Lung microvascular endothelial cell (primary cell): ENCODE results near the gene COQ8A. TPM values are rescaled to one million over a fixed set of nuclear protein-coding genes. Genes with fewer than 3 reads are reported as not detected.
A peak's percentile ranks its signal among the peaks of the same experiment; 100 is the strongest.
"Not testable (repeated sequence)": the region's sequence is repeated elsewhere in the genome, so short reads cannot be mapped to it uniquely, and the experiment has no call there.

Experiments
- DNase-seq, 2 donors: peaks; one replicate each; pipeline versions ENCODE4 v3.0.0 to v3.0.0-alpha.2; 2010; ENCODE audit warnings: low read depth in 2 of 2
- total RNA-seq: library from RNA; depleted of rRNA; stranded (reverse); fragments of >200 nt; gene quantifications from 2 replicates; pipeline ENCODE4 v1.2.1, GENCODE V29; 2014

The COQ8A gene
- total RNA-seq, 1 donor from 2014 or later, result 33.3 TPM

GRCh38 chr1:226921504-226921903 lies 18.6 kb upstream of the COQ8A start:
- no peak for DNase-seq

- DNase-seq, result not testable (repeated sequence)
These were observed 10.6 kb upstream of the COQ8A start for GRCh38 chr1:226929260-226930111.

- no peak for DNase-seq
These were observed 5.4 kb upstream of the COQ8A start for GRCh38 chr1:226934483-226935237.

- no peak for DNase-seq
These were observed 2.0 kb upstream of the COQ8A start for GRCh38 chr1:226937940-226938725.

GRCh38 chr1:226938903-226939437 lies 1.1 kb upstream of the COQ8A start:
- peak; percentile 56 to 58 for DNase-seq

- peak; percentile 54 to 63 for DNase-seq
These were observed 561 bp upstream of the COQ8A start for GRCh38 chr1:226939438-226940028.

GRCh38 chr1:226940806-226941067 lies 643 bp downstream of the COQ8A start:
- no peak for DNase-seq

GRCh38 chr1:226942392-226942791 lies 2.3 kb downstream of the COQ8A start:
- DNase-seq, result no peak

GRCh38 chr1:226943156-226943555 lies 3.1 kb downstream of the COQ8A start:
- no peak for DNase-seq

GRCh38 chr1:226943927-226944326 lies 3.8 kb downstream of the COQ8A start:
- no peak for DNase-seq

- peak in 1 of 2 donors; percentile 49 for DNase-seq
These were observed 5.2 kb downstream of the COQ8A start for GRCh38 chr1:226945106-226945857.

GRCh38 chr1:226945858-226946245 lies 5.8 kb downstream of the COQ8A start:
- no peak for DNase-seq

GRCh38 chr1:226946285-226946684 lies 6.2 kb downstream of the COQ8A start:
- peak in 1 of 2 donors; percentile 31 for DNase-seq

- DNase-seq, result peak in 1 of 2 donors; percentile 54
These were observed 6.7 kb downstream of the COQ8A start for GRCh38 chr1:226946841-226947240.

GRCh38 chr1:226948051-226948450 lies 8.0 kb downstream of the COQ8A start:
- no peak for DNase-seq

GRCh38 chr1:226948480-226948879 lies 8.4 kb downstream of the COQ8A start:
- no peak for DNase-seq

GRCh38 chr1:226948996-226949395 lies 8.9 kb downstream of the COQ8A start:
- no peak for DNase-seq

- DNase-seq, result no peak
These were observed 9.3 kb downstream of the COQ8A start for GRCh38 chr1:226949401-226949800.

- no peak for DNase-seq
These were observed 10.2 kb downstream of the COQ8A start for GRCh38 chr1:226950316-226950715.

GRCh38 chr1:226950871-226951270 lies 10.8 kb downstream of the COQ8A start:
- no peak for DNase-seq
